GM19023 (cell line): ENCODE measurements around the gene ZFHX3.

Experiments
- ATAC-seq: cut with Tn5 transposase; IDR thresholded peaks from one replicate; pipeline ENCODE4 v1.9.1; 2021; ENCODE audit warnings: mild to moderate bottlenecking, moderate library complexity; ENCODE audit not compliant: unreplicated experiment

ZFHX3 gene

DNA sequence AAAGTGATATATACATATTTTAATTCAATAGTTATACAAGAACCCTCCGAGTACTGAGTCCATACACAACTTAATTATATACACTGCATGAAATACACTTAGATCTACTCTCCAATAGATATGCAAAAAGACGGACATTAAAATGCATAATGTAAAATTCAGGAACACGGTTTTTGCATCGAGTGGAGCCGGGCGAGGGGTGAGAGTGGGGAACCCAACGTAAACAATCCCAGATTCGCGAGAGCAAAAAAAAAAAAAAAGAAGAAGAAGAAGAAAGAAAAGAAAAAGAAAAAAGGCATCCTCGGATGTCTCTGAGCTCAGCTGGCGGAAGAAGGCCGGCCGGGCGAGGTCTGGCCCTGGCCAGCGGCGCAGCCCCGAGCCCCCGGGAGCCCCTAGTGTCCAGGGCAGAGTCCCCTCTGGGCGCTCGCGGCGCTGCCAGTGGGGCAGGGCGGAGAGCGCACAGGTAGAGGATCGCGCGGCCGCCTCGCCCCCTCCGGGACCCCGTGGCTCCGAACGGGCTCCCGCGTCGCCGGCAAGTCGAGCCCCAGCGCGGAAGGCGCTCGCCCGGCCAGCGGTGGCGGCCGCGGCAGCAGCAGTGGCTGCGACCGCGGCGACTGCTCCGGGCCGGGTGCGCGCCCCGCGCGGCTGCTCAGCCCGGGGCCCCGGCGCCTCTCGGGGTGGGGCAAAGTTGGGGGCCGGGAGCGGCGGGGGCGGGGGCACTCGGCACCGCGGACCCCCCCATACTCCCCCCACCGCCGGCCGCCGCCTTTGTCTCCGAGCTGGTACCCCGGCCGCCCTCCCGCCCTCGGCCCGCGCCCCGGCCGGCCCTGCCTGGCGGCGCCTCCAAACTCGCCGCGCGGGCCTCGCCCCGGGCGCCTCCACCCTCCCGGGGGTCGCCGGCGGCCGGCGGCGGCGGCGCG lies 9.6 kb upstream of the ZFHX3 start:
- ATAC-seq = peak; percentile 40

DNA sequence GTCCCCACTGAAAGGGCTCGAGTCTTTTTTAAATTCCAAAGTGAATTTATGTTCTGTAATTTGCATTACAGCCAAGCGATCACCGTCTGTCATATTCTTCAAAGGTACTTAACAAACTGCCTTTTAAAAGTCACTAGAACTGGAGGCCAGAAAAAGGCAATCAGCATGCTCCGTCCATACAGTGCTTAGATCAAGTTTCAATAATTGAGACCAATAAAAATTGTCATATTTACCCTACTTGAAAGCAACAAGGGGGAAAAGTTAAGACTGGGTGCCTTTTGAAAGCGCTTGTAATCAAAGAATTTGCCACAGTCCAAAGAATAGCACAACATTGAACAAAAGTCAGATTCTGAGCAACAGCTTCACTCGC lies 9.0 kb upstream of the ZFHX3 start:
- ATAC-seq = no peak

DNA sequence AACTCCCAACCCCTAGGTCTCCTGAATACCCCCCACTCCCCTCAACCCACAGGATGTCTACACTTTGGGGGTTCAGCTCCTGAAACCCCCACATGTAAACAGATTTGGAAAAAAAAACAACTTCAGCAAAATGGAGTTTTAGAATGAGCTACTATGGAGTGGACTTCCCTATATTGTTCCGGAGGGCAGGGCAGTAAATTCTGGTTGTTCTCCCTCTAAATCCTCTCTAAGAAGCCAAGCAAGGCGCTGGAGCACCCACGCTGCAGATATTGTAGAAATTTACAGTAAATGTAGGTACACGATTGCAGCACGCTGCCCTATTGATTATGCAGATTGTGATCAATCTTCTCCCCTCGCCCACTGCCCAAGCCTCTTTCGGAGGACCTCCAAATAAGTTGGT lies 8.5 kb upstream of the ZFHX3 start:
- ATAC-seq = no peak

DNA sequence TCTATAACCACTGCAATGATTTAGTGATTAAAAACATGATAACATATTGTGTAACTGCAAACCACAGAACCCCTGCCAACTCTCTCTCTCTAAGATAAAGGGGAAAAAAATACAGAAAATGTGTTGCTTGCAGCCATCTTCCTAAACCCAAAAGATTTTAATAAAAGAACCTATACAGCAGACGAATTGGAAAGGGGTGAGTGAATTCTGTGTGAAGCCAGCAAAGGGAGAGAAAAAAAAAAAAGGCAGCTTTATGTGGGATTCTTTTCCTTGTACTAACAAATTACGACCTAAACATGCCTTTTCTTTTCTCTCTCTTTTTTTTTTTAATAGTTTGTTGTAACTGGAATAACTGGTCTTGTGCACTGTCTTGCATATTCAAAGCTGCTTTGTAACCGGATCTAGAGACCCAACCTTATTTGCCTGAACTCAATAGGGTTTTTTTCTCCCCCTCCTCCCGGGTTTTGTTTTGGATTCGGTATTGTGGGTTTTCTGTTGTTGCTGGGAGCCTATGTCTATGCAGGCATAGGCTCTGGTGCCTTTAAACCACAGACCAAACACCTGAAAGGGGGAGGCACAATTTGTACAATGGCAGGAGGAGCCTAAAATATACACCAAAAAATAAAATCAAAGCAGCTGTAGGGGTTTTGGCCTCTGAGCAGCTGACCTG lies 7.0 kb upstream of the ZFHX3 start:
- ATAC-seq = no peak

DNA sequence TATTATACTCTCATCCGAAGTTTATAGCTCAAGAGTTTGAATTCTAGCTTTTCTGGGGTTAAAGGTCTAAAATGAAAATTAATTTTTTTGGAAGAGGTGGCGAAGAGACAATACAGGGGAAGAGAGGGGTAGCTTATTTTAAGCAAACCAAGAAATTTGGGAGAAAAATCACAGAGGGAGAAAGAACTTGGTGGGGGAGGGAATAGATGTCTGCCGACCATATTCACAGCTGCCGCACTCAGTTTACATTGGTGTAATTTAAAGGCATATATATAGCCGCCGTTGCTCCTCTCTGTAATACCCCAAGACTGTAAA lies 6.5 kb upstream of the ZFHX3 start:
- no peak for ATAC-seq

DNA sequence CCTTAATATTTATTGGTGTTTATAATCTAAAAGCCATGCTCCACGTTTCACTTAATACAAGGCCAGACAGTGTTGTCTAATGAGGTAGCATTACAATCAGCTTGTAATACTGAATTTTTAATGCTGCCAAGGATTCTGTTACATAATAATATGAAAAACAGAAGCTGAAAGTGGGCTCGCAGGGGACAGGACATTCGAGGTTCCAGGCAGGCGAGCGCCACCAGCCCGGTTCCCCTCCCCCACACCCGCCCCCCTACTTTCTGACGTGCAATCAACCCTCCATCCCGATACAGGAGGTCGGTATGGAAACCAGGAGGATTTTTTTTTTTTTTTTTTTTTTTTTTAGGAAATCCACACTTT lies 6.2 kb upstream of the ZFHX3 start:
- no peak for ATAC-seq

DNA sequence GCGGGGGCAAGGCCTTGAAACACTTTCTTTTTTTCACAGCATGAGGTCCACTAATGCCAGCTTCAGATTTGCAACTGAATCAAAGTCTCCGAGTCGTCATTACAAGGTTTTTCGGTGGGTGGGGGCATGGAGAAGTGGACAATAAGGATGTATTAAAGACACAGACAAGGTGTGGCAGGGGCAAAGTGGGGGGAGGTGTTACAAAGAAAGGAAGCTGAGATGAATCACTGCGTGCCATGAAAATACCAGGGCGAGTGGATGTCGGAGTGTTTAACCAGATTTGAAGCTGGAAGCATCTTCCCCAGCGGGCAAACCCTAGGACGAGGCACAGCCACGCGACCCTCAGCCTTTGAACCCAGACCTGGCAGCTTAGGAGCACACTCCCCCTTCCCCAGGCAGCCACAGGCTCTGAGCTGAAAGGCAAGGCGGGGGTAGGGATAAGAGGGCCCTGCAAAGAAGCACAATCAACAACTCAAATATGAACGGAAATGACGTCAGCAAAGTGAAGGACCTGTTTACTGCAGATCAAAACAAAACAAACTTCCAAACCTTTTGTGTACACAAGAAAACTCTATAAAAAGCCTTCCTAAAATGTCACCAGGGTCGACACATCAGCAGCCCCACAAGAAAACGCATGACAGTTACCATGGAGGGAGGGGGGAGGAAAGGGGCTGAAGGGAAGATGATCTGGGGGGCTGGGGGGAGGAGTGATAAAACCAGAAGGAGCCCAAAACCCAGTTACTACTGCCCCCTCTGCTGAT lies 5.6 kb upstream of the ZFHX3 start:
- ATAC-seq = no peak

DNA sequence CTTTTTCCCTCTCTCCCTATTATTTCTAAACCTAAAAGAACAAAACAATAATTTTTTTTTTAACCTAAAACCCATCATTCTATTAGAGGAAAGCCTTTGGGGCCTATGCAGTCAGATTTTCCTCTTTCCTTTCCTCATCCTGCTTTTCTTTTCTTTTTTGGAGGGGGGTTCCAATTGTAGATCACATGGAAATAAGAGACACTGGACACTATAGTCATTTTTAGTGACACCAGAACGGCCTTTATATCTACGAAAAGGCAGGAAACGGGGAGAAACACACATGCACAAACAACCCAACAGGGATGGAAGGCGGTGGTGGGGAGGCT lies 5.1 kb upstream of the ZFHX3 start:
- no peak for ATAC-seq

DNA sequence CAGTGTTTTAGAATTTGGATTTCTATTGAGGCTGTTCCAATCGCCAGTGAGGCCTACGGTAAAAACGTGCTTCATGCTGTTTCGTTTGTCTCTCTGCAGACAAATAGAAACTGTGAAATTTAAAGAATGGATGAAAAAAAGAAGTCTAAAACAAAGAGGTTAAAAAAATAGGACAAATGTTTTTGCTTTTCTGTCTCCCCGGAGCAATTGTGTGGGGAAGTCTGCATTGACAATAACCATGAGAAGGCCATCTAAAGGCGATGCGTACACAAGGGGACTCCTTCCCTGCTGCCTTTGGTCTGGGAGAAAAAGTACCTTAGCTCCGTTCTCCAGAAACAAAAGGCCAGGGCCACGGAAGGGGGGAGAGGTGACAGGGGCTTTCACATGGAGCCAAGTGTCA lies 4.6 kb upstream of the ZFHX3 start:
- no peak for ATAC-seq

DNA sequence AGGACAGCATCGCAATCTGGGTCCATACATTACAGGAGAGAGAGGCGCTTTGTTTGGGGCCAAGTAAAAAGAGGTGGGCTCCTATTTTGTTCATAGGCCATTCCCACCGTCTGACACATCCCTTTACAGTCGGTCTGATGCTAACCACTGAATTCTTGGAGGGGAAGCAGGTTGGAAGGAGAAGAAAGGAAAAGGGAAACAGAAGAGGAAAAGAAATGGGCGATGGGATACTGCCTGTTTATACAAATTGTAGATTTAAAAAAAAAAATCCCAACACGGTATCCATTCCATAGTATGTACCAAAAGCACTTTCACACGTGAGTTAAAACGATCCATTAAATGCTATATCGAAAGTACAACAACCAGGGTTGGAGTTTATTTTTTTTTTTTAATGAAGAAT lies 4.0 kb upstream of the ZFHX3 start:
- no peak for ATAC-seq

DNA sequence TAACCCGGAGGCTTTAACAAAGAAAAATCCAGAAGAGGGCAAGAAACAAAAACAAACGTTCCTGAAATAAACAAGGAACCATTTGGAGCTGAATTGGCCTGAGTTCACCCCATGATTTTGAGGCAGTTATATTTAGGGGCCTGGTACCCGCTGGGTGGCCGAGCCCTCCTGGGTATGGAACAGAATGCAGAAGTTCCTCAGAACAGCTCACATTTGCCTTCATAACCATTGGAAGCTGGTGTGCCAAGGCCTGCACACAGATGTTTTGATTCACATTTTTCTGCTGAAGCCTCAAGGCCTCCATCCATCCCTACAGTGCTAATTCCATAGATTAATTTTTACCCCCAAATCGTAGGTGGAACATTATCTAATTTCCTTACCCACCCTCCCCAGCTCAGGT lies 3.3 kb upstream of the ZFHX3 start:
- ATAC-seq = no peak

DNA sequence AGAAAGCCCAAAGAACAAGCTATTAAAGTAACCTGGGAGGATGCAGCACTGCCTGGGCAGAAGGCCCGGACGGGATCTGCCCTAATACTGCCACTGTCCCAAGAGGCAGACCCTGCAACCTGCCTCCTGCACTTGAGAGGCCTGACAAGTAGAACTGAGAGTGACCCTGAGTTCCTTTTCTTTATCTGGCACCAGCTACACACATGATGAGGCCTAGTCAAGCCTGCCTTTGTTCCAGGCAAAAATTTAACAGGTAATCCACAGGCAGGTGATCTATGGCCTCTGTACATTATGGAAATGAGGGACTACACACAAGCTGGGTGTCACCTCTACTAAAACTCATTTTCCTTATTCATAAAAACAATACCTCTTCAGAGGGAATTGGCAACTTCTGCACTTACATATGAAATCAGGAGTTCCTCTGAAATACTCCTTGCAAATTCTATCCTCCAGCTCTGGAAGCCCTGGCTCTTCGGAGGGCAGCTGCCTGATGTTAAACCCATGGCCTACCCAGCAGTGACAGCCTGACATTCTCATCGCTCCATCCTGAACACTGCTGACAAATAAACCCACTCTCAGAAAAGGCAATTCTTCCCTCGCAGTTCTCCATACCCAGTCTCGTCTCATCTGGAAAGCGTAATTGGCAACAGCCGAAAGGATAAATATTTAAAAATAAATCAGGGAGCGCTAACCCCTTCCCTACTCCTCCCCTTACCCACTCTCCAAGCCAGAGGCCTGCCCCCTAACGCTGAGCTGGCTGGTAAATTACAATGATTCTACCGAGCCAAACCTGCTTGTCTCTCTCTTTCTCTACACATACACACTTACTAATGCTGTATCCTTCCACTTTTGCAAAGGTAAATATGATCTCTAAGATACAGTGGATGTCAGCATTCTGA lies 2.5 kb upstream of the ZFHX3 start:
- no peak for ATAC-seq

DNA sequence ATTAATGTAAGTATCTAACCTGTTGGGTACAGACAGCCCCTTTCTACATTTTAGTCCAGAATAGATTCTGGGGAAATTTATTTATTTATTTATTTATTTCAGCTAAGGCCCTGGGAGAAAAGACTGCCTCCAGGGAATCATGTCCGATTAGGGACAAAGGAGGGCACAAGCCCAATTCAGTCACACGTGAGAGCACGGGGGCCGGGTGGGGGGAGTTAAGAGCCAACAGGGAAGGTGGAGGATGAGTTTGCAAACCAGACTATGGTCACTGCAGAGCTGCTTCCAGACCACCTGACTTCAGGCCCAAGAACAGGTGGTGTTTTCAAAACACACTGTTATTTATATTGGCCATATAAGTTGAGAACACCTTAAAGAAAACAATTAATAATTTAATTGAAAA lies 1.6 kb upstream of the ZFHX3 start:
- no peak for ATAC-seq

DNA sequence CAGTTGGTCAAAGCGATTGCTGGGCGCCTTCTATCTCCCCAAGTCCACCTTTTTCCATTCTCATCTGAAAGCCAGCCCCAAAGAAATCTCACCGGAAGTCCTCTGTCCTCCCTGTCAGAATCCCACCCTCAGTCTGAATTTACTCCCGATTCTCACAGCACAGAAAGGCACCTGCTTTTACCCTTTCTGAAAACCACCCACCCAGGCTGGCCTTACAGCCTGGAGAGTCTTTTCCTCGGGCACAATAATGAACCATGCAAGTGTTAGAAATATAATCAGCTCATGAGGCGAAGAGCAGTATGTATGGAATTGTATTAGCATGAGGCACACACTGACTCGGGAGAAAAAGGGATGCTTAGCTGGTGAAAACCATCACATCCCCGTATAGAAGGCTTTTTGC lies 1.2 kb upstream of the ZFHX3 start:
- no peak for ATAC-seq

DNA sequence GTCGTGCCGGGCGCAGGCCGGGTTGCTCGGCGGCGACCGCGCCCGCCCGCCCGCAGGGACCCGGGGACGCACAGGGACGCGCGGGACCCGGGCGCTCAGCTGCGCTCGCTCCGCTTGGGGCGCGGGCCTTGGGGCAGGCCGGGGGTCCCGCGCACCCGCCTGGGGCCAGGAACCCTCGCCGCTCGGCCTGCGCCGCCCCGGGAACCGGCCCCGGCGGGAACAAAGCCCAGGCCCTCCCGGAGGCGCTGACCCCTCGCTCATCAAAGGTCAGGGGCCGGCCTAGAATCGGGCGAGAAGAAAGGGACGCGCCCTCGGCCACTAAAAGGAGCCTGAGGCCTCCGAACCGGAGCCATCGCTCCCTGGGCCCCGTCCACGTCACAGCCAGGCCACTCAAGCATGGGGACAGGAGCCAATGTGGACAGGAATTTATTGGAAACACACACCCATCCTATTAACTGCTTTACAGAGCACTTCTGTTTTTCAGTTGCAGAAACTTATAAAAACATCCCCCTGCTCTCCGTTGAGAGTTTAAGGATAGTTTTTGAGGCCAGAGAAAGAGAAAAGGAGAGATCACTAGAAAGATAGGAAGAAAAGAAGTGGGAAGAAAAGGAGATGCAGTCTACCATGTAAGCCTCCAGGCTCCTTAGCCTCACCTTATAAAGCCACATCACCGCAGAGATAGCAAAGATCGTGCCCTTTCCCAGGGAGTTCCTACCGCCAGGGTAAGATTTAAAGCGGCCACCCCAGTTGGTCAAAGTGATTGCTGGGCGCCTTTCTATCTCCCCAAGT lies 558 bp upstream of the ZFHX3 start:
- peak; percentile 5 for ATAC-seq

DNA sequence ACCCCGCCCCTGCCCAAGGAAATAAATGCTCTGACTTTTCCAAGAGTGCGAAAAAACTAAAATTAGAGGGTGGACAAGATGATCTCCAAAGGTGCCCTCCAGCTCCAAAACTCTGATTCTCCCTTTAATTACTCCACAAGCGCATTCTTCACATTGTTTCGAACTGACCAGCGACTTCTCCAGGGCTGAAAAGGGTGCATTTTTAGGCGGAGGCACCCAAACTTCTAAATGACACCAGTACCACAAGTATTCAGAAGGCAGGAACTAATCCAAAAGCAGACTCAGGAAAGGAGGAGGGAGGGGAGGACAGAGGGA lies 750 bp downstream of the ZFHX3 start:
- ATAC-seq = no peak

DNA sequence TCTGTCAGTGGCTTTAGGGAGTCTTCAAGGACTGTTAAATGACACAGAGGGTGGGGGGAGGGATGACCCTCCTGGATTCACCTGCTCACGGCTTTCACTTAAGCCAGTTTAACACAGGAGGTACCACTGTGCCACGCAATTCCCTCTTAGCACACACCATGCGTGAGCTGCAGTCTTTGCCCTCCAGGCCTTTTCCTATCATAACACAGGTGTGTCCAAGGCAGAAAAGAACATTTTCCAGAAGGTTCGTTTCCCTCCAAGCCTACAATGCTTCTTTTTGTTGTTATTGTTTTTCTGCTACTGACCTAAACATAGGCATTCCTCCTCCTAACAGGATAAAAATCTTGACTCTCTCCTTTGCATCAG lies 1.1 kb downstream of the ZFHX3 start:
- no peak for ATAC-seq

DNA sequence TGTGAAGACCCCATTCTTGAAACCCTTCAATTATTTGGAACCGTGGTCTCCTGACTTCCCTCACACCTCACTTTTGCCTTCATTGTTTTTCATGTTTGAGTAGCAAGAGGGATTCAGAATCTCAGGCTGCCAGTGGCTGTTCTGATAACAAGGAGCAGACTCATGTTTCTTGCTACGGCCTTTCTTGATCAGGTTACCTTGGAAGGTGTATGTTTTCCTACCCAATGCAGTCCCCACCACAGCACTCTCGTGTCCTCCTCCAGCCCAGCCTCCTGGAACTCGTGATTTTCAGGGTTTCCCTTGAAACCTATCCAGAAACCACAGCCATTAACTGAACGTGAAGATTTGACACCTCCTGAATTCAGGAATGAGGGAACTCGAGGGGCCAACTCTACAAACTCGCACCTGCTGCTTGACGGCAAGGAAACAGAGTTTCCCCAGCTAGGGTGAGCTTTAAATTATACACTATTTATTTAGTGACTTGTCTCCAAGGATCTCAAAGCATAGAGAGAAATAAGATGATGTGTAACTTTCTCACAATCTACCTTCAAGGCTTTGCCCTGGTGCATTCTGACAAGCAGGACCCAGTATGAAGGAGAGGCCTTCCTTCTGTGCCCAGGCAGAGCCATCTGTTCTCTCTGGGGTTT lies 1.6 kb downstream of the ZFHX3 start:
- no peak for ATAC-seq

DNA sequence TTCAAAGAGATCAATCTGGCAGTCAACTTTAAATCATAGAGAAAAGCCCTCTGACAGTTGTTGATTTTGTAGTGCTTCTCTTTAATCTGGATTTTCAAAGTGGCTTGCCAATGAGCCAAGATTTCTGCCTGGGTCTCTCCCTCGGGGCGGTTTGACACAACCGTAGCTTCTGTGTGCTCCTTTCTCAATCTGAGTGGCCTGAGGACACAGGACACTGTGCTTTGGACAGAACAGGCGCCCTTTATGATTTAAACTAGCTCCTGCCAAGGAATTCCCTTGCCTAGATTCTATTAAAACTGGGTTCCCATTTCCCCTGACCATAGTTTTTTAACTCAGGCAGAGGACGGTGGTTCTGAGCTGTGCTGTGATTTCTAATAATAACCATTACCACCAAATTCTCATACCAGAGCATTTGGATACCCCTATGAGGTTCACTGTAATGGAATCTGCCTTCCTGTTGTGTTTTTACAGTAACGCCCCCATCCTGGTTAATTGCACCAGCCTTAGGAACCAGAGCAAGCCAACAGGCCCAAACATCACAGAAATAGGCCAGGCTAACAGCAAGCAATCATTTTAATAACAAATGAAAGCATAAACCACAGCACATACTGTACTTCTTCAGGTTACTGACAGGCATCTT lies 4.0 kb downstream of the ZFHX3 start:
- no peak for ATAC-seq

DNA sequence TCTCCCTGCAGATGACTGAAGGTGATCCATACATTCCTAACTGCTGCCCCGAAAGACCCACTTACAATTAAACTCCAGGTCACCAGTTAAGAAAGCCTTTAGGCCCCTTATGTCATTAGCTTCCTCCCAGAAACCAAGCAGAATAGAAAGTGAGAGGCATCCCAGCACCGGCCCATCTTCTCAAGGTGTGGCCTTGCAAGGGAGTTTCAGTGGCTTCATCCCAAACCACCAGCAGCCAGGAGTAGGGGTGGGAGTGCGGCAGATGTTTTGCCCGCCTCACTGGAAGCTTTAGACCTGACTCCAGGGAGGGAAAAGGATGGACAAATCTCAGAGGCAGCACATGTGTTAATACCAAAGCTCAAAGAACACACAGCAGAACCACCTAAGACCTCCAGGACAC lies 5.1 kb downstream of the ZFHX3 start:
- no peak for ATAC-seq
